Endothelial cell of umbilical vein (primary cell): Measurements from ENCODE around the gene CREB3. TPM values are rescaled to one million over a fixed set of nuclear protein-coding genes. Genes with fewer than 3 reads are reported as not detected.

Source experiments
- BruUV-seq: library from RNA; stranded (reverse); fragments of 400-500 nt; replicated peaks from 2 replicates; lab custom pipeline; 2021; lab: Mats Ljungman, UMichigan
- CTCF ChIA-PET: fragments of 300-600, 350-600 bp; sonication (Branson Sonifier 250); formaldehyde crosslinking; loops from one replicate; lab custom pipeline; 2021; ENCODE audit warnings: antibody characterized with exemption, inconsistent platforms; lab: Charles Lee
- POLR2A ChIA-PET: fragments of 300-600, 350-600 bp; sonication (Branson Sonifier 250); formaldehyde crosslinking; loops from one replicate; lab custom pipeline; 2021; ENCODE audit warnings: antibody characterized with exemption, inconsistent platforms; lab: Charles Lee
- DNase-seq: peaks from one replicate; pipeline ENCODE4 v3.0.0-alpha.2; 2011; ENCODE audit warnings: low read depth, low spot score
- FAIRE-seq: peaks from 2 replicates; lab custom pipeline; 2011; peaks lifted over from hg19 to GRCh38; lab: Jason Lieb, UNC
- H2AFZ ChIP-seq: 2 replicates; pipeline ENCODE4 v1.6.0; 2012; ENCODE audit warnings: low read depth, low read length, control low read depth, inconsistent platforms
- H3K27ac ChIP-seq: 2 replicates; pipeline ENCODE4 v1.5.1; 2011; ENCODE audit warnings: low read depth, mild to moderate bottlenecking, control low read depth, low read length, moderate library complexity; ENCODE audit not compliant: insufficient read depth
- H3K27me3 ChIP-seq, 2 experiments: 2 replicates each; pipeline versions ENCODE4 v1.6.0 to v1.6.1; 2011; ENCODE audit warnings: low read length in 2 of 2, mixed read lengths in 1 of 2; ENCODE audit not compliant: control insufficient read depth in 2 of 2, insufficient read depth in 2 of 2
- H3K36me3 ChIP-seq, 2 experiments: 2 replicates in 1 of 2; 3 replicates in 1 of 2; pipeline ENCODE4 v1.5.1; 2011; ENCODE audit warnings: low read length in 2 of 2, mild to moderate bottlenecking in 1 of 2, moderate library complexity in 1 of 2; ENCODE audit not compliant: control insufficient read depth in 2 of 2, insufficient read depth in 2 of 2; ENCODE audit errors: extremely low read depth in 1 of 2
- H3K4me1 ChIP-seq: 3 replicates; pipeline ENCODE4 v1.5.1; 2011; ENCODE audit warnings: mild to moderate bottlenecking, low read length; ENCODE audit not compliant: control insufficient read depth, insufficient read depth; ENCODE audit errors: extremely low read depth
- H3K4me2 ChIP-seq: 2 replicates; pipeline ENCODE4 v1.6.1; 2011; ENCODE audit warnings: low read length, control low read depth, mixed read lengths; ENCODE audit not compliant: insufficient read depth
- H3K4me3 ChIP-seq, 3 experiments: fragments of 200-600 bp in 1 of 3; sonication (generic), shearing (Covaris generic) in 1 of 3; replicated peaks in 1 of 3; 2 replicates each; pipeline ENCODE4 v1.5.1; 2011 to 2016; ENCODE audit warnings: control low read depth in 3 of 3, low read length in 3 of 3, mild to moderate bottlenecking in 2 of 3, inconsistent platforms in 1 of 3, low read depth in 1 of 3, moderate library complexity in 1 of 3; ENCODE audit not compliant: insufficient read depth in 1 of 3
- H3K79me2 ChIP-seq: 2 replicates; pipeline ENCODE4 v1.6.0; 2012; ENCODE audit warnings: low read length, inconsistent platforms; ENCODE audit not compliant: control insufficient read depth, insufficient read depth
- H3K9ac ChIP-seq: replicated peaks from 2 replicates; pipeline ENCODE3; 2011; ENCODE audit warnings: low read length, control low read depth; ENCODE audit not compliant: insufficient read depth; ENCODE audit errors: extremely low read depth
- H3K9me1 ChIP-seq: replicated peaks from 3 replicates; pipeline ENCODE4 v1.6.0; 2011; ENCODE audit warnings: mild to moderate bottlenecking, low read length; ENCODE audit not compliant: control insufficient read depth, insufficient read depth; ENCODE audit errors: extremely low read depth
- H3K9me3 ChIP-seq: replicated peaks from 2 replicates; pipeline ENCODE4 v1.5.1; 2012; ENCODE audit warnings: low read length, inconsistent platforms; ENCODE audit not compliant: control insufficient read depth, insufficient read depth
- H4K20me1 ChIP-seq: replicated peaks from 2 replicates; pipeline ENCODE3; 2011; ENCODE audit warnings: mild to moderate bottlenecking, low read length; ENCODE audit not compliant: control insufficient read depth, insufficient read depth; ENCODE audit errors: extremely low read depth
- CTCF ChIP-seq, 2 donors: IDR thresholded peaks; 1 replicate in 1 of 2; 2 replicates in 1 of 2; pipeline ENCODE4 v1.5.1; 2011; ENCODE audit warnings: low read length in 2 of 2, mild to moderate bottlenecking in 2 of 2, moderate library complexity in 2 of 2, control low read depth in 1 of 2, inconsistent platforms in 1 of 2, low read depth in 1 of 2; ENCODE audit not compliant: insufficient read depth in 1 of 2; ENCODE audit errors: extremely low read depth in 1 of 2
- EZH2 ChIP-seq: IDR thresholded peaks from 2 replicates; pipeline ENCODE4 v1.6.1; 2012; ENCODE audit warnings: borderline replicate concordance, low read depth, mild to moderate bottlenecking, moderate library complexity, low read length, inconsistent platforms; ENCODE audit not compliant: severe bottlenecking
- FOS ChIP-seq: IDR thresholded peaks from 2 replicates; pipeline ENCODE4 v1.6.1; 2011; ENCODE audit warnings: mild to moderate bottlenecking, low read length, moderate library complexity, borderline replicate concordance; ENCODE audit not compliant: insufficient read depth
- GATA2 ChIP-seq: IDR thresholded peaks from 2 replicates; pipeline ENCODE4 v1.7.0; 2011; ENCODE audit warnings: low read depth, mild to moderate bottlenecking, moderate library complexity, mixed read lengths, low read length; ENCODE audit not compliant: insufficient read length, insufficient read depth
- JUN ChIP-seq: IDR thresholded peaks from 2 replicates; pipeline ENCODE4 v1.6.1; 2011; ENCODE audit warnings: borderline replicate concordance, low read depth; ENCODE audit not compliant: insufficient read length, insufficient read depth
- MAX ChIP-seq: IDR thresholded peaks from 2 replicates; pipeline ENCODE4 v1.6.1; 2011; ENCODE audit not compliant: insufficient read depth, insufficient read length
- MYC ChIP-seq: IDR thresholded peaks from one replicate; pipeline ENCODE4 v1.6.1; 2011; ENCODE audit warnings: mild to moderate bottlenecking, low read depth, low read length
- POLR2A ChIP-seq: IDR thresholded peaks from 2 replicates; pipeline ENCODE4 v1.6.1; 2012; ENCODE audit warnings: low read depth, mild to moderate bottlenecking, control low read depth, low read length
- POLR2AphosphoS5 ChIP-seq: IDR thresholded peaks from 2 replicates; pipeline ENCODE4 v1.6.1; 2012; ENCODE audit warnings: low read depth, mild to moderate bottlenecking, control low read depth, low read length, moderate library complexity; ENCODE audit not compliant: insufficient read depth
- dilution Hi-C: fragments of 300-500 bp; cut with MboI; formaldehyde crosslinking; loops from one replicate; pipeline ENCODE4 v1.15.0; 2019; ENCODE audit warnings: low sequenced_read_pairs; ENCODE audit not compliant: extremely low pct_ligation_motif_present
- intact Hi-C: fragments of 100-400 bp; cut with micrococcal nuclease; formaldehyde crosslinking; loops from one replicate; pipeline ENCODE4 v1.10.0; 2022
- polyA plus RNA-seq, 4 experiments: library from polyadenylated mRNA; depleted of rRNA in 3 of 4; stranded (reverse) in 3 of 4; unstranded in 1 of 4; fragments of >200 nt; gene quantifications; 2 replicates each; pipeline versions ENCODE4 v1.2.1 to v1.2.3, GENCODE V29; 2011 to 2012; ENCODE audit warnings: missing spikeins in 1 of 4
- total RNA-seq: library from RNA; stranded (reverse); gene quantifications from 2 replicates; pipeline ENCODE4 v1.2.3, GENCODE V29; 2021

CREB3 gene
- total and polyA plus RNA-seq, 2 donors (not counting 3 experiments of a cell fraction or from before 2014, with no cell fraction given) = 39.8 to 52.1 TPM

GRCh38 chr9:35713578-35713977 is 18.9 kb upstream of the CREB3 start:
- Histone ChIP-seq H3K27ac (no peak overlapping the region), H2AFZ (no peak overlapping the region), H3K4me2 (no peak overlapping the region), H3K79me2 (no peaks in the 10 kb centered on the region), H3K4me1 (no peaks in the 10 kb centered on the region), H3K9me3 (no peaks in the 10 kb centered on the region), H3K36me3 (peaks cover 64 to 76% of the 10 kb centered on the region in 2 experiments), H4K20me1 (no peaks in the 10 kb centered on the region), H3K27me3 (no peaks in the 10 kb centered on the region), H3K4me3 (no peak overlapping the region), H3K9me1 (no peaks in the 10 kb centered on the region), H3K9ac (no peak overlapping the region)
- dilution Hi-C loops (no loop called here), intact Hi-C loops (no loop called here)
- DNase-seq (no peak), FAIRE-seq (no peak)
- ChIA-PET POLR2A (no interaction called here), CTCF (interaction anchor here (0.7 to 8.9 kb wide), 2 partner anchors 10 to 16 kb away, joined by 4 to 53 read pairs; no protein-coding TSS in a partner anchor)
- BruUV-seq = no TSS peak
- TF ChIP-seq FOS (no peak), GATA2 (no peak)

- Histone ChIP-seq H3K79me2 (no peaks in the 10 kb centered on the region), H3K9me1 (no peaks in the 10 kb centered on the region), H2AFZ (no peak overlapping the region), H3K4me1 (no peaks in the 10 kb centered on the region), H3K4me2 (no peak overlapping the region), H4K20me1 (no peaks in the 10 kb centered on the region), H3K27ac (no peak overlapping the region), H3K9ac (no peak overlapping the region), H3K9me3 (no peaks in the 10 kb centered on the region), H3K27me3 (no peaks in the 10 kb centered on the region), H3K36me3 (peaks cover 62 to 79% of the 10 kb centered on the region in 2 experiments), H3K4me3 (no peak overlapping the region)
- dilution Hi-C loops (no loop called here), intact Hi-C loops (no loop called here)
- TSS peak; percentile 4 for BruUV-seq
- ChIA-PET POLR2A (interaction anchor here (1.2 kb wide), 1 partner anchor 14 kb away, joined by 4 read pairs; no protein-coding TSS in a partner anchor), CTCF (interaction anchor here (0.7 to 8.9 kb wide), 2 partner anchors 9 to 17 kb away, joined by 4 to 53 read pairs; no protein-coding TSS in a partner anchor)
- DNase-seq (no peak), FAIRE-seq (no peak)
- TF ChIP-seq JUN (no peak), GATA2 (no peak), MYC (no peak), POLR2AphosphoS5 (no peak), MAX (no peak), POLR2A (no peak), FOS (no peak), CTCF (IDR thresholded peaks at IDR 0.05; ENCODE audit: extremely low read depth in 1 of 2, insufficient read depth in 1 of 2, low read depth in 1 of 2, low read length in 2 of 2) (no peak), EZH2 (no peak)
These were observed 18.3 kb upstream of the CREB3 start for GRCh38 chr9:35714123-35714522.
